PFSK-1 (cell line): ENCODE measurements around the gene BNIP5.

Experiments used
- POLR2AphosphoS5 ChIP-seq: IDR thresholded peaks from 2 replicates; pipeline ENCODE4 v1.6.1; 2012; ENCODE audit warnings: low read depth, mild to moderate bottlenecking, control low read depth, low read length, moderate library complexity
- REST ChIP-seq, 2 experiments: IDR thresholded peaks; 2 replicates each; pipeline versions ENCODE4 v1.6.1 to v1.8.0; 2011 to 2012; ENCODE audit warnings: low read depth in 2 of 2, low read length in 2 of 2, control low read depth in 1 of 2, inconsistent platforms in 1 of 2, mild to moderate bottlenecking in 1 of 2, moderate library complexity in 1 of 2; ENCODE audit not compliant: insufficient read depth in 1 of 2
- SIN3A ChIP-seq: IDR thresholded peaks from 2 replicates; pipeline ENCODE4 v1.6.1; 2012; ENCODE audit warnings: mild to moderate bottlenecking, low read length, moderate library complexity, borderline replicate concordance; ENCODE audit not compliant: insufficient read depth
- TAF1 ChIP-seq: IDR thresholded peaks from 2 replicates; pipeline ENCODE4 v1.6.1; 2012; ENCODE audit warnings: low read length, control low read depth, borderline replicate concordance; ENCODE audit not compliant: insufficient read depth

GRCh38 chr6:36350681-36351571 lies 14.2 kb upstream of the BNIP5 start:
- TF ChIP-seq REST (IDR thresholded peaks at IDR 0.05; ENCODE audit: insufficient read depth in 1 of 2, low read depth in 2 of 2, low read length in 2 of 2) = no peak
- no peak for TF ChIP-seq POLR2AphosphoS5
- no peak for TF ChIP-seq TAF1
- TF ChIP-seq SIN3A = no peak
